K562 (cell line): ENCODE data around the gene GRWD1. TPM values are rescaled to one million over a fixed set of nuclear protein-coding genes. Genes with fewer than 3 reads are reported as not detected.

ENCODE experiments used
- ARID1B ChIP-seq: fragments of 450-650 bp; IDR thresholded peaks from 2 replicates; pipeline ENCODE4 v1.6.1; 2016; ENCODE audit warnings: antibody characterized with exemption, mild to moderate bottlenecking, inconsistent platforms
- HCFC1 ChIP-seq: IDR thresholded peaks from 2 replicates; pipeline ENCODE4 v1.6.1; 2012; ENCODE audit warnings: low read depth, low read length, improper control_type of control experiment
- HMG20A ChIP-seq: fragments of 450-650 bp; formaldehyde crosslinking; conservative IDR thresholded peaks from 2 replicates; pipeline ENCODE4 v1.4.0; 2020; ENCODE audit warnings: mild to moderate bottlenecking, mixed read lengths
- JUND ChIP-seq, 2 experiments: IDR thresholded peaks; 2 replicates in 1 of 2; 3 replicates in 1 of 2; pipeline ENCODE4 v1.6.1; 2011; ENCODE audit warnings: borderline replicate concordance in 2 of 2, low read depth in 2 of 2, low read length in 2 of 2, improper control_type of control experiment in 1 of 2, missing biosample characterization in 1 of 2, missing genetic modification characterization in 1 of 2, missing genetic modification reagents in 1 of 2
- NCOA1 ChIP-seq: fragments of 450-650 bp; IDR thresholded peaks from 2 replicates; pipeline ENCODE4 v1.6.1; 2016; ENCODE audit warnings: low read depth
- NRF1 ChIP-seq, 2 experiments: fragments of 450-650 bp; IDR thresholded peaks in 1 of 2; conservative IDR thresholded peaks in 1 of 2; 2 replicates each; pipeline ENCODE4 v1.6.1; 2014; ENCODE audit warnings: mild to moderate bottlenecking in 2 of 2
- POLR2AphosphoS5 ChIP-seq: IDR thresholded peaks from 2 replicates; pipeline ENCODE4 v1.6.1; 2011; ENCODE audit warnings: mild to moderate bottlenecking, low read depth, low read length, moderate library complexity; ENCODE audit not compliant: control insufficient read depth, insufficient read depth
- RNF2 ChIP-seq: sonication (generic); IDR thresholded peaks from 2 replicates; pipeline ENCODE4 v1.6.1; 2016
- SMAD4 ChIP-seq: fragments of 250-450 bp; sonication (Bioruptor Pico); conservative IDR thresholded peaks from 2 replicates; pipeline ENCODE4 v1.8.0; 2021; ENCODE audit warnings: inconsistent platforms, mild to moderate bottlenecking, moderate library complexity
- SMARCE1 ChIP-seq: fragments of 450-650 bp; IDR thresholded peaks from 2 replicates; pipeline ENCODE4 v1.7.1; 2016; ENCODE audit warnings: mild to moderate bottlenecking
- TFAM ChIP-seq: fragments of 250-450 bp; sonication (Bioruptor Pico); conservative IDR thresholded peaks from 2 replicates; pipeline ENCODE4 v1.5.0; 2021; ENCODE audit warnings: mild to moderate bottlenecking, moderate library complexity
- TRIM28 ChIP-seq: fragments of 450-650 bp; IDR thresholded peaks from 2 replicates; pipeline ENCODE4 v1.6.1; 2017
- ZC3H4 ChIP-seq: sonication (generic); formaldehyde crosslinking; IDR thresholded peaks from 2 replicates; pipeline ENCODE4 v1.9.0; 2021; ENCODE audit warnings: missing genetic modification reagents, borderline replicate concordance
- ZC3H8 ChIP-seq: fragments of 450-650 bp; IDR thresholded peaks from 2 replicates; pipeline ENCODE4 v1.6.1; 2017
- ZNF436 ChIP-seq: fragments of 250-450, 450-650 bp; sonication (Bioruptor Pico); formaldehyde crosslinking; IDR thresholded peaks from 2 replicates; pipeline ENCODE4 v1.7.0; 2020; ENCODE audit warnings: mild to moderate bottlenecking
- polyA plus RNA-seq, 8 experiments: library from polyadenylated mRNA; depleted of rRNA in 4 of 8; stranded (reverse) in 5 of 8; unstranded in 3 of 8; fragments of >200 nt; fragmentation: Nextera tagmentation in 2 of 8; fragmentation: Illumina TruSeq in 1 of 8; extraction: Ambion mirVana in 2 of 8; extraction: Trizol in 1 of 8; gene quantifications; 2 replicates each; pipeline versions ENCODE4 v1.2.1 to v1.2.3, GENCODE V29; 2011 to 2014; ENCODE audit warnings: inconsistent platforms in 1 of 8, missing spikeins in 1 of 8
- total RNA-seq, 7 experiments: library from RNA; depleted of rRNA in 6 of 7; stranded (reverse); fragments of >200 nt in 6 of 7; fragmentation: Illumina TruSeq in 2 of 7; extraction: Trizol in 2 of 7; gene quantifications; 2 replicates each; pipeline versions ENCODE4 v1.2.1 to v1.2.3, GENCODE V29; 2011 to 2021; ENCODE audit warnings: low replicate concordance in 1 of 7
- TF ChIP-seq, protein P1 (sequence below): sonication (generic); formaldehyde crosslinking; IDR thresholded peaks from 2 replicates; pipeline ENCODE4 v1.8.0; 2022; ENCODE audit warnings: missing genetic modification reagents, mild to moderate bottlenecking, borderline replicate concordance
- TF ChIP-seq, protein P2 (sequence below): sonication (generic); formaldehyde crosslinking; IDR thresholded peaks from 2 replicates; pipeline ENCODE4 v1.8.1; 2023; ENCODE audit warnings: missing genetic modification reagents, mild to moderate bottlenecking, borderline replicate concordance
- TF ChIP-seq, protein P3 (sequence below): fragments of 450-650 bp; formaldehyde crosslinking; IDR thresholded peaks from 2 replicates; pipeline ENCODE4 v1.4.0; 2020; ENCODE audit warnings: mild to moderate bottlenecking, moderate library complexity
- TF ChIP-seq, protein P4 (sequence below): fragments of 450-650 bp; IDR thresholded peaks from 2 replicates; pipeline ENCODE4 v1.6.1; 2016; ENCODE audit warnings: antibody characterized with exemption

Gene GRWD1
- total and polyA plus RNA-seq, 9 of the 15 experiments (the other 6 are each of a cell fraction or from before 2014, with no cell fraction given), result 1.5 to 87.2 (median 24.5) TPM

DNA sequence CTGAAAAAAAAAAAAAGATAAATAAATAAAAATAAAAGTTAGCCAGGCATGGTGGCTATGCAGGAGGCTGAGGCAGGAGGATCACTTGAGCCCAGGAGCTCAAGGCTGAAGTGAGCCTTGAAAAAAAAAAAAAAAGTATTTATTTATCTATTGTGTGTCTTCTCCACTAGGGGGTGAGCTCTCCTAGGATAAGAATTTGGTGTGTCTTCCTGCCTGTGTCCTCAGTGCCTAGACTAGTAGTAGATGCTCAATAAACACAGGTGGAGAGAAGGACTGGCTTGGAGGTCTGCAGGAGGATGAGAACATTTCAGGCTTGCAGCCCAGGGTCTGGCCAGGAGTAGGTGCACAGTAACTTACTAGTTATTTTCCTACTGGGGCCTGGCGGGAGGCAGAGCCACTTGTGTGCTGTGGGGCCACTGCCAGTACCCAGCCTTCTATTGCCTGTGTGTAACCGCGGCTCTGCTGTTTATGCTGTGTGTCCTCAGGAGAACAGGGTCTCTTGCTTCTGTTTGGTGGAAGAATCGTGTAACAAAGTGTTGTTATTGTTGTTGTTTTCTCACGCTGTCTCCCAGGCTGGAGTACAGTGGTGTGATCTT lies 60.5 kb downstream of the GRWD1 start (continued):
- no peak for TF ChIP-seq ZC3H4 (CRISPR knock-in tag)
- TF ChIP-seq HMG20A (CRISPR knock-in tag), result no peak
- no peak for TF ChIP-seq TFAM
- TF ChIP-seq NCOA1, result no peak
- TF ChIP-seq, protein P1, sequence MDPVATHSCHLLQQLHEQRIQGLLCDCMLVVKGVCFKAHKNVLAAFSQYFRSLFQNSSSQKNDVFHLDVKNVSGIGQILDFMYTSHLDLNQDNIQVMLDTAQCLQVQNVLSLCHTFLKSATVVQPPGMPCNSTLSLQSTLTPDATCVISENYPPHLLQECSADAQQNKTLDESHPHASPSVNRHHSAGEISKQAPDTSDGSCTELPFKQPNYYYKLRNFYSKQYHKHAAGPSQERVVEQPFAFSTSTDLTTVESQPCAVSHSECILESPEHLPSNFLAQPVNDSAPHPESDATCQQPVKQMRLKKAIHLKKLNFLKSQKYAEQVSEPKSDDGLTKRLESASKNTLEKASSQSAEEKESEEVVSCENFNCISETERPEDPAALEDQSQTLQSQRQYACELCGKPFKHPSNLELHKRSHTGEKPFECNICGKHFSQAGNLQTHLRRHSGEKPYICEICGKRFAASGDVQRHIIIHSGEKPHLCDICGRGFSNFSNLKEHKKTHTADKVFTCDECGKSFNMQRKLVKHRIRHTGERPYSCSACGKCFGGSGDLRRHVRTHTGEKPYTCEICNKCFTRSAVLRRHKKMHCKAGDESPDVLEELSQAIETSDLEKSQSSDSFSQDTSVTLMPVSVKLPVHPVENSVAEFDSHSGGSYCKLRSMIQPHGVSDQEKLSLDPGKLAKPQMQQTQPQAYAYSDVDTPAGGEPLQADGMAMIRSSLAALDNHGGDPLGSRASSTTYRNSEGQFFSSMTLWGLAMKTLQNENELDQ (CRISPR knock-in tag), result 0 out of 2 replicates have a peak, but pooled peaks have one; percentile 41
- TF ChIP-seq, protein P2, sequence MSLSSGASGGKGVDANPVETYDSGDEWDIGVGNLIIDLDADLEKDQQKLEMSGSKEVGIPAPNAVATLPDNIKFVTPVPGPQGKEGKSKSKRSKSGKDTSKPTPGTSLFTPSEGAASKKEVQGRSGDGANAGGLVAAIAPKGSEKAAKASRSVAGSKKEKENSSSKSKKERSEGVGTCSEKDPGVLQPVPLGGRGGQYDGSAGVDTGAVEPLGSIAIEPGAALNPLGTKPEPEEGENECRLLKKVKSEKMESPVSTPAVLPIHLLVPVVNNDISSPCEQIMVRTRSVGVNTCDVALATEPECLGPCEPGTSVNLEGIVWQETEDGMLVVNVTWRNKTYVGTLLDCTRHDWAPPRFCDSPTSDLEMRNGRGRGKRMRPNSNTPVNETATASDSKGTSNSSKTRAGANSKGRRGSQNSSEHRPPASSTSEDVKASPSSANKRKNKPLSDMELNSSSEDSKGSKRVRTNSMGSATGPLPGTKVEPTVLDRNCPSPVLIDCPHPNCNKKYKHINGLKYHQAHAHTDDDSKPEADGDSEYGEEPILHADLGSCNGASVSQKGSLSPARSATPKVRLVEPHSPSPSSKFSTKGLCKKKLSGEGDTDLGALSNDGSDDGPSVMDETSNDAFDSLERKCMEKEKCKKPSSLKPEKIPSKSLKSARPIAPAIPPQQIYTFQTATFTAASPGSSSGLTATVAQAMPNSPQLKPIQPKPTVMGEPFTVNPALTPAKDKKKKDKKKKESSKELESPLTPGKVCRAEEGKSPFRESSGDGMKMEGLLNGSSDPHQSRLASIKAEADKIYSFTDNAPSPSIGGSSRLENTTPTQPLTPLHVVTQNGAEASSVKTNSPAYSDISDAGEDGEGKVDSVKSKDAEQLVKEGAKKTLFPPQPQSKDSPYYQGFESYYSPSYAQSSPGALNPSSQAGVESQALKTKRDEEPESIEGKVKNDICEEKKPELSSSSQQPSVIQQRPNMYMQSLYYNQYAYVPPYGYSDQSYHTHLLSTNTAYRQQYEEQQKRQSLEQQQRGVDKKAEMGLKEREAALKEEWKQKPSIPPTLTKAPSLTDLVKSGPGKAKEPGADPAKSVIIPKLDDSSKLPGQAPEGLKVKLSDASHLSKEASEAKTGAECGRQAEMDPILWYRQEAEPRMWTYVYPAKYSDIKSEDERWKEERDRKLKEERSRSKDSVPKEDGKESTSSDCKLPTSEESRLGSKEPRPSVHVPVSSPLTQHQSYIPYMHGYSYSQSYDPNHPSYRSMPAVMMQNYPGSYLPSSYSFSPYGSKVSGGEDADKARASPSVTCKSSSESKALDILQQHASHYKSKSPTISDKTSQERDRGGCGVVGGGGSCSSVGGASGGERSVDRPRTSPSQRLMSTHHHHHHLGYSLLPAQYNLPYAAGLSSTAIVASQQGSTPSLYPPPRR (CRISPR knock-in tag), result no peak
- TF ChIP-seq RNF2, result no peak
- TF ChIP-seq, protein P3, sequence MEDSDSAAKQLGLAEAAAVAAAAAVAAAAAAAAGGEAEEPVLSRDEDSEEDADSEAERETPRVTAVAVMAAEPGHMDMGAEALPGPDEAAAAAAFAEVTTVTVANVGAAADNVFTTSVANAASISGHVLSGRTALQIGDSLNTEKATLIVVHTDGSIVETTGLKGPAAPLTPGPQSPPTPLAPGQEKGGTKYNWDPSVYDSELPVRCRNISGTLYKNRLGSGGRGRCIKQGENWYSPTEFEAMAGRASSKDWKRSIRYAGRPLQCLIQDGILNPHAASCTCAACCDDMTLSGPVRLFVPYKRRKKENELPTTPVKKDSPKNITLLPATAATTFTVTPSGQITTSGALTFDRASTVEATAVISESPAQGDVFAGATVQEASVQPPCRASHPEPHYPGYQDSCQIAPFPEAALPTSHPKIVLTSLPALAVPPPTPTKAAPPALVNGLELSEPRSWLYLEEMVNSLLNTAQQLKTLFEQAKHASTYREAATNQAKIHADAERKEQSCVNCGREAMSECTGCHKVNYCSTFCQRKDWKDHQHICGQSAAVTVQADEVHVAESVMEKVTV, result peak; percentile 87
- no peak for TF ChIP-seq ARID1B
- TF ChIP-seq JUND (IDR thresholded peaks at IDR 0.05; ENCODE audit: borderline replicate concordance, low read depth, low read length), result peak; percentile 21; the same call in 1 of the 2 replicates
- TF ChIP-seq JUND (tag; IDR thresholded peaks at IDR 0.05; ENCODE audit: borderline replicate concordance, low read depth, low read length), result no peak
- no peak for TF ChIP-seq ZC3H8
- TF ChIP-seq, protein P4, sequence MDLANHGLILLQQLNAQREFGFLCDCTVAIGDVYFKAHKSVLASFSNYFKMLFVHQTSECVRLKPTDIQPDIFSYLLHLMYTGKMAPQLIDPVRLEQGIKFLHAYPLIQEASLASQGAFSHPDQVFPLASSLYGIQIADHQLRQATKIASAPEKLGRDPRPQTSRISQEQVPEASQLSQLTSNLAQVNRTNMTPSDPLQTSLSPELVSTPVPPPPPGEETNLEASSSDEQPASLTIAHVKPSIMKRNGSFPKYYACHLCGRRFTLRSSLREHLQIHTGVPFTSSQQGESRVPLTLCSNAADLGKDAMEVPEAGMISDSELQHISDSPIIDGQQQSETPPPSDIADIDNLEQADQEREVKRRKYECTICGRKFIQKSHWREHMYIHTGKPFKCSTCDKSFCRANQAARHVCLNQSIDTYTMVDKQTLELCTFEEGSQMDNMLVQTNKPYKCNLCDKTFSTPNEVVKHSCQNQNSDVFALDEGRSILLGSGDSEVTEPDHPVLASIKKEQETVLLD, result no peak
- no peak for TF ChIP-seq TRIM28
- TF ChIP-seq ZNF436, result no peak
- TF ChIP-seq NRF1 (conservative IDR thresholded peaks at IDR 0.05 in 1 of 2, IDR thresholded peaks at IDR 0.05 in 1 of 2), result no peak
- TF ChIP-seq HCFC1, result peak; percentile 25; the same call in 1 of the 2 replicates
- TF ChIP-seq SMARCE1, result no peak
- no peak for TF ChIP-seq POLR2AphosphoS5
- no peak for TF ChIP-seq SMAD4 (CRISPR knock-in tag)
